GM21390 (cell line): Measurements from ENCODE around the gene TSGA10.

Experiments
- ATAC-seq: cut with Tn5 transposase; IDR thresholded peaks from one replicate; pipeline ENCODE4 v1.9.1; 2021; ENCODE audit not compliant: unreplicated experiment

The TSGA10 gene

DNA sequence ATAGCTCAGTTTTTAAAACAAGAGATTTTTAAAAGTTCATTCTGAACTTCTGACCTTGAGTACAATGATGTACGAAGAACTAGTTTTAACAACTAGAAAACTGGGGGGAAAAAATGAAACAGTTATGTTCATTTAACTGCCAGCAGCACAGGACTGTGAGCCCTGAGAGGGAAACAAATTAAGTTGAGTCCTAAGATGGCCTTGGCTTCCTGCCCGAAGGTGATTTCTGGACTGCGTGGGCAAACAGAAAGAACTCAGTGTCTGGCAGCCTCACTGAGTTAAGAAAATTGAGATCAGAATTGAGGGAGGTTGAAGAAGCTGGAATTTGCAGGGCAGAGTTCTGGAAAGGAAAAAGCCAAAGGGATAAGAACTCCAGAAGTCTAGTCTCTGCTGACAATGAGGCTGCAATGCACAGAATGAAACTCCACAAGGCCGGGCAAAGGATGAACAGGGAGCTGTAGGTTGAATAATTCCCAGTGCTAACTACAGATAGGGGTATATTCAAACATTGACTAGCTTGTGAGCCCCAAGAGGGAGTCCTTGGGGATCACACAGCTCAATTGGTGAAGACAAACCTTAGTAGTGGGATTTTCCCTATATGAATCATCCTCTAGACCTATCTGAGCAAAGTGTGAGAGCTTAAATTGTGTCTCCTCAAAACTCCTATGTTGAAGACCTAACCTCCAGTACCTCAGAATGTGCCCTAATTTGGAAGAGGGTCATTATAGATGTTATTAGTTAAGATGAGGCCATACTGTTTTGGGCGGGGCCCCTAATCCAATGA lies 205.6 kb downstream of the TSGA10 start:
- no peak for ATAC-seq

DNA sequence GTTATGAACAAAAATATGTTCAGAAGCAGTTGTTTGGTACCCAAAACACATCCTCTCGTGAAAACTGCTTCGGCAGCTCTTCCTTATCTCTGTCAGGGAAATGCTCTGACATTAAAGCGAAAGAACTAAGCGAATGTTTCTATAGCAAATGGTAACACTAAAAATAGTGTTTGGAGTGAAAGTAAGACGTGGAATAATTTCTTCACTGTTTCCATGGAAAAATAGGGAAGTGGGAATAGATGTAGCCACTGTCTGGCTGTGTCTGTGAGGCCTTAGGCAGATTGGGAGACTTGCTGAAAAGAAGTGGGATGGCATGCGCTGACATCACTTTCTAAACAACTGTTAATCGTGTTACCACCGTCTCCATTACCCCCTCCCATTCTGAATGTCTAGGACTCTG lies 207.2 kb downstream of the TSGA10 start:
- ATAC-seq: no peak
